SK-MEL-5 (cell line): ENCODE measurements around the gene IPP. TPM values are rescaled to one million over a fixed set of nuclear protein-coding genes. Genes with fewer than 3 reads are reported as not detected.

ENCODE experiments used
- DNase-seq: peaks from one replicate; pipeline ENCODE4 v3.0.0-alpha.2; 2016; ENCODE audit warnings: low read depth, low spot score
- in situ Hi-C: cut with HindIII; loops from 2 replicates; pipeline ENCODE4 v1.10.0; 2016; ENCODE audit warnings: low sequenced_read_pairs, high pct_unique_total_duplicates, low pct_unique_long_range_greater_than_20kb
- polyA plus RNA-seq, 2 experiments: library from polyadenylated mRNA; depleted of rRNA; stranded (reverse); fragments of >200 nt; gene quantifications; 2 replicates each; pipeline ENCODE4 v1.2.3, GENCODE V29; 2015
- total RNA-seq: library from RNA; depleted of rRNA; stranded (reverse); fragments of >200 nt; shearing (Covaris generic); gene quantifications from 2 replicates; pipeline ENCODE4 v1.2.3, GENCODE V29; 2014; rRNA removed

Gene IPP
- 9.1 and 10.9 TPM in 2 replicates for total RNA-seq
- polyA plus RNA-seq (2015; cell fraction: cytosol; rRNA removed): 8.4 and 10.2 TPM in 2 replicates
- 5.1 and 10.4 TPM in 2 replicates for polyA plus RNA-seq (2015; cell fraction: nucleus; rRNA removed)

DNA sequence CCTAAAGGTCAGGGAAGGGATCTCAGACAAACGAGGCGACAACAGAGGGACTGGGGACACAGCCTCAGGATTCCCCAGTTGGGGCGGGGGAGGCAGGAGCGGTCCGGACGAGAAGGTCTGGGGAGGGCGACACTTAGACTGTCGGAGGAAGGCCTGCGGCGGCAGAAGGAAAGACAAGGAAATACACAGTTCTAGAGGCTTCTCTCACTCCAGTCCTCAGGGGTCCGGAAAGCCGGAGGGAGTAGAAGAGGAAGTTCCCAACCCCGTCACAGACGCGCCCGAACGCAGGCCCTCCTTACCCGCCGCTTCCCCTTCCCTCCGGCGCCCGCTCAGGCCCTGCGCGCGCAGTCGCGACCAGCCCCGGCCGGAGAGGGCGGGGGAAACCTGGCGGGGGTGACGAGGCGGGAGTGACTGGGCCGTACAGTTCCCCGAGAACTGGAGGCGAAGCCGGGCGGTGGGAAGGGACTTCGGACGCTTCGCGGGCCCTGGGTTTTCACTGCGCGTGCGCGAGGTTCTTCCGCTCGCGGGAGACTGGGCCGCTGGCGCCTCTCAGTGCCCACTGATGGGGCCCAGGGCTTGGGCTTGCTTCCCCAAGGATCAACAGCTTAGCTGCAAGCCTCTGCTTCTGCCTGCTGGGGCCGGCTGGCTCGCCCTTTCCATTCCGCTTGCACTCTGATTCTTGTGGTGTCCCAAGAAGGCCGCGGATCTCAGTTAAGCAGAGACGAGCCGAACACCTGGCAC lies at the start of gene IPP:
TSS of gene IPP (minus strand) at position 356 of the 741 bp plus-strand sequence. CDS start 4,242 bp downstream, outside the sequence.
- DNase-seq: peak; percentile 96
- in situ Hi-C loops: no loop called here

DNA sequence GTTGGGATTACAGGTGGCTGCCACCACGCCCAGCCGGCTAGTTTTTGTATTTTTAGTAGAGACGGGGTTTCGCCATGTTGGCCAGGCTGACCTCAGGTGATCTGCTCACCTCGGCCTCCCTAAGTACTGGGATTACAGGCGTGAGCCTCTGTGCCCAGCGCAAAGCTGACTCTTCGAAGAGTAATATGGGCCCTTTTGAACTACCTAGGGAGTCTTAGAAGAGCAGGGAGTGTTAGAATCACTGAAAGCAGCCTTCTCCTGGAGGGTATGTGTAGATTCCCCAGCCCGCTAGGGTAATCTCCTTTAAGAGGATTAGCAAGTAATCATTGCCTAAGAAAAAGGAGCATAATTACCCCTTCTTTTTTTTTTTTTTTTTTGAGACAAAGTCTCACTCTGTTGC lies 46.5 kb upstream of the IPP start:
- no peak for DNase-seq
- in situ Hi-C loops: no loop called here

DNA sequence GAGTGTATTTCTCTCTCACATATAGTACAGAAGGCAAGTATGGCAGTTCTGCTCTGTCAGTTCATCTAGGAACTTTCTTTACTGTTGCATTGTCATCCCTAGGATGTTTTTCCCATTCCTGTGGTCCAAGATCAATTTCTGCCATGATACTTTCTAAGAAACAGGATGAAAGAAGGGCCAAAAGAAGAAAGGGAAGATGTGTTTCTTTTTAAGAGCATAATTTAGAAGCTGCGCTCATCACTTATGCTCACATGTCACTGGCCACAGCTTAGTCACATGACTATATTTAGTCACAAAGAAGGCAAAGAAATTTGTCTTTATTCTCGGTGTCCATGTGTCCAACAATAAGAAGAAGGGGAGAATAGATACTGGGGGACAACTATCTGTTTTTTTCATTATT lies 45.9 kb upstream of the IPP start:
- DNase-seq: peak; percentile 38
- in situ Hi-C loops: no loop called here

DNA sequence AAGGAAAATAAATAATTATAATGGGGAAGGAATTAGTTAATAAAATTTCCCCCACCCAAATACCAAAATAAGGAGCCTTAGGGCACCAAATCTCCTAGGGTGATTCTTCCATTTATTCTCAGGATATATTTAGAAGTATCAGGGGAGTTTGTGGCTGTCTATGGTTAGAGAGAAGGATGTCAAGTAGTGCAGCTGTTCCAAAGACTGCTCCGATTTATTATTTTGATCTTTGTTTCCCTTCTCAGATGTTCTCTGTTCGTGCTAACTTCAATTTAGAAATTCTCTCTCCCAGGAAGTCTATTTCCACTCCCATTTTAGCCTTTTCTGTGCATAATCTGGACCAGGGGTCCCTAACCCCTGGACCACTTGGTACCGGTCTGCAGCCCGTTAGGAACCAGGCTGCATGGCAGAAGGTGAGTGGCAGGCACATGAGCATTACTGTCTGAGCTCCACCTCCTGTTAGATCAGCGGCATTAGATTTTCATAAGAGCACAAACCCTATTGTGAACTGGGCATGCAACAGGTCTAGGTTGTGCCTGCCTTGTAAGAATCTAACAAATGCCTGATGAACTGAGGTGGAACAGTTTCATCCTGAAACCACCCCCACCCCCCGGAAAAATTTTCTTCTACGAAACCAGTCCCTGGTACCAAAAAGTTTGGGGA lies 43.6 kb upstream of the IPP start:
- in situ Hi-C loops: no loop called here
- peak; percentile 38 for DNase-seq

DNA sequence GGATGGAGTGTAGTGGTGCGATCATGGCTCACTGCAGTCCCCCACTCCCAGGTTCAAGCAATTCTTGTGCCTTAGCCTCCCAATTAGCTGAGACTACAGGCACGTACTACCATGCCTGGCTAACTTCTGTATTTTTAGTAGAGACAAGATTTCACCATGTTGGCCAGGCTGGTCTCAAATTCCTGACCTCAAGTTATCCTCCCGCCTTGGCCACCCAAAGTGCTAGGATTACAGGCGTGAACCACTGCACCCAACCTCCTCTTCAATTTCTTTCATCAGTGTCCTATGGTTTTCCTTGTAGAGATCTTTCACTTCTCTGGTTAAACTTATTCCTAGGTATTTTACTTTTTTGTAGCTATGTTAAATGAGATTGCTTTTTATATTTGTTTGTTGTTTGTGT lies 42.3 kb upstream of the IPP start:
- in situ Hi-C loops: no loop called here
- no peak for DNase-seq

DNA sequence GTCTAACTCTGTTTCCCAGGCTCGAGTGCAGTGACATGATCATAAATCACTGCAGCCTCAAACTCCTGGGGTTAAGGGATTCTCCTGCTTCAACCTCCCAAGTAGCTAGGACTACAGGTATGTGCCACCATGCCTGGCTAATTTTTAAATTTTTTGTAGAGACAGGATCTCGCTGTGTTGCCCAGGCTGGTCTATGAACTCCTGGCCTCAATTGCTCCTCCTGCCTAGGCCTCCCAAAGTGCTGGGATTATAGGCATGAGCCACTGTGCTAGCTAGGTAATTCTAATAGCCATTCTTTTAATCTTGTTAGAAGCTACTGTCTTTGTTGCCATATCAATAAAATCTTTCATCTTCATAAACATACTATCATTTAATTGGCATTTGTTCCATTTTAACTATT lies 39.1 kb upstream of the IPP start:
- no peak for DNase-seq
- in situ Hi-C loops: no loop called here

DNA sequence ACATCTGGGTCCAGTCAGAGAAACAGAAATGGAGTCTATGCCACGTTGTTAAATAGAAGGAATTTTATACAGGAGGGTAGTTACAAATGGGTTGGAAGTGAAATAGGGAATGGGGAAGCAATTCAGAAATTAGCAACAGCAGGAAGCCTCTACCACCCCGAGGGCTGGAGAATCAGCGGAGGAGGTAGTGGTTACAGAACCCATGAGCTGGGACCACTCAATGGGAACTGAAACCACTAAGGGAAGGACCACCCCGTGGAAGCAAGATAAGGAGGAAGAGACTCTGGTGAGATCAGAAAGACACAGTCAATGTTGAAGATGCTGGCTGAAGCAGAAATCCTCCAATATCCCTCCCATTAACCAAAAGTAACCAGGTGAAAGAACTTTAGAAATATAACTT lies 37.5 kb upstream of the IPP start:
- in situ Hi-C loops: no loop called here
- no peak for DNase-seq

DNA sequence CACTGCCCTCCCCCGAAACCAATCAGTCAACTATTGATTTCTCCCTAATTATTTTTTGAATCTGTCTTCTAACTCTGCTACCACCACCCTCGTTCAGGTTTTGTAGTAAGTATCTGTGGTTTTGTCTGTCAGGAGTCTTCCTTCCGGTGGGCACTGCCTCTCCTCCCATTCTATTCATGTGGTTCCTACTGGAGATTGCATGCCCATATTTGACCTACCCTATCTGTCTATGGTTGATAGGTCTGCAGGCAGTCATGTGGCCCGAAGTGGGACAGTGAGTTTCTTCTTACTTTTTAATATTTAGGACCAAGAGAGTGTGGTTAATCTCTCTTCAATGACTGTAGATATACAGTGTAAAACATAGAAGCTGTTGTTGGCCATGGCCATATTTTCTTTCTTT lies 35.1 kb upstream of the IPP start:
- DNase-seq: peak; percentile 56
- in situ Hi-C loops: no loop called here

DNA sequence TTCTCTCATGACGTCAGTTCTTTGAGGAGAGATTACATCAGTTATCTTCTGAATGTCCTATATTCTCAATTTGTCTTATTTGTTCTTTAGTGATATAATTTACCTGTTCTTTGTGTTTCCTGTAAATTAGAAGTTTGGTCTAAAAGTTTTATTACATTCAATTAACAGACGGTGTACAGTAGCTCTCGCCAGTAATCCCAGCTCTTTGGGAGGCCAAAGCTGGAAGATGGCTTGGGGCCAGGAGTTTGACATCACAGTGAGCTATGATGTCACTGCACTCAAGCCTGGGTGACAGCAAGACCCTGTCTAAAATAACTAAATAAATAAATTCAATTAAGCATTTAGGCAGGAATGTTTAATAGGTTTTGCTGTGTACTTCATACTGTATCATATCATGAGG lies 25.3 kb upstream of the IPP start:
- in situ Hi-C loops: no loop called here
- no peak for DNase-seq

DNA sequence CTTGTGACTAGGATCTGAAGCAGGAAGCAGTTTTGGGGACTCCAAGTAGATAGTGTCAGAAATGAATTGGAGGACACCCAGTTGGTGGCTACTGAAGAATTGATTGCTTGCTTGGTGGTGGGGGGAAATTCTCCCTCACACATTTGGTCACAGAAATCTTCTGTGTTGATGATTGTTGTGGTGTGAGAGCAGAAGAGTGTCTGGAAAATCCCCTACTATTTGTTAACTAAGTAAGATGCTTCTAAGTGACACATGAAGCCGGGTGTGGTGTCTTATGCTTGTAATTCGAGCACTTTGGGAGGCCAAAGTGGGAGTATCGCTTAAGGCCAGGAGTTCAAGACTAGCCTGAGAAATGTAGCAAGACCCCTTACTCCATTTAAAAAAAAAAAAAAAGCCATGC lies 22.5 kb upstream of the IPP start:
- no peak for DNase-seq
- in situ Hi-C loops: no loop called here

DNA sequence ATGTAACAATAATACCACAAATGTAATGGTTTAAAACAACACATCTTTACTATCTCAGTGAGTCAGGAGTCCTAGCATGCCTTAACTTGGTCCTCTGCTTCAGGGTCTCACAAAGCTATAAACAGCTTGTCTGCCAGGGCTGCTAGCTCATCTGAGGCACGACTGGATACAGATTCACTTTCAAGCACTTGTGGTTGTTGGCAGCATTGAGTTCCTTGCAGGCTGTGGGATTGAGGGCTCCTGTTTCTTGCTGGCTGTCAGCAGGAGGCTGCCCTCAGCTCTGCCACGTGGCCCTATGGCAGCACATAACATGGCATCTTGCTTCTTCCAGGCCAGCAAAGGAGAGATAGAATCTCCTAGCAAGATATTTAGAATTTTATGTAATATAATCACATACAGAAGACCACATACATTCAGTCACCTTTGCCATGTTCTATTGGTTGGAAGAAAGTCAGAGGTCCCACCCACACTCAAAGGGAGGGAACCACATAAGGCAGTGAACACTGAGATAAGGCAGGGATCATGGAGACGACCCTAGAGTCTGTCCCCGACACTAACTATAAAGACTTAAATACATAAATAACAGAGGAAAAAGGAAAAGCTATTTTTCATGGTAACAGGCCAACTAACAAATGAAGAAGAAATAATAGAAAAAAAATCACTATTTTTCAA lies 18.9 kb upstream of the IPP start:
- peak; percentile 46 for DNase-seq
- in situ Hi-C loops: no loop called here

DNA sequence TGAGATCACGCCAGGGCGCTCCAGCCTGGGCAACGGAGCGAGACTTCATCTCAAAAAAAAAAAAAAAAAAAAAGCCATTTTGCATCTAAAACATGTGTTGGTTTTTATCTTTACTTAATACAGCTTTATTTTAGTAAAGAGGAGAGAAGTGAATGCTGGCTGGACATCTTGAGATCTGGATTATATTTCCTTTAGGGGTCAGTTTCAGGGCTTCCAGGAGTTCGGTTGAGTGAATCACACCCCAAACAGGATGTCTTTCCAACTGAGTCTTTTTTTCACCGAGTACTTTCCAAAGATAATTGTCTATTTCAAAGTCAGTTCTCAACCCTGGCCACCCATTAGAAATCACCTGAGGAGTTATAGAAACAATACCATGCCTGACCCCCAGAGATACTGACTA lies 16.6 kb upstream of the IPP start:
- in situ Hi-C loops: no loop called here
- no peak for DNase-seq

DNA sequence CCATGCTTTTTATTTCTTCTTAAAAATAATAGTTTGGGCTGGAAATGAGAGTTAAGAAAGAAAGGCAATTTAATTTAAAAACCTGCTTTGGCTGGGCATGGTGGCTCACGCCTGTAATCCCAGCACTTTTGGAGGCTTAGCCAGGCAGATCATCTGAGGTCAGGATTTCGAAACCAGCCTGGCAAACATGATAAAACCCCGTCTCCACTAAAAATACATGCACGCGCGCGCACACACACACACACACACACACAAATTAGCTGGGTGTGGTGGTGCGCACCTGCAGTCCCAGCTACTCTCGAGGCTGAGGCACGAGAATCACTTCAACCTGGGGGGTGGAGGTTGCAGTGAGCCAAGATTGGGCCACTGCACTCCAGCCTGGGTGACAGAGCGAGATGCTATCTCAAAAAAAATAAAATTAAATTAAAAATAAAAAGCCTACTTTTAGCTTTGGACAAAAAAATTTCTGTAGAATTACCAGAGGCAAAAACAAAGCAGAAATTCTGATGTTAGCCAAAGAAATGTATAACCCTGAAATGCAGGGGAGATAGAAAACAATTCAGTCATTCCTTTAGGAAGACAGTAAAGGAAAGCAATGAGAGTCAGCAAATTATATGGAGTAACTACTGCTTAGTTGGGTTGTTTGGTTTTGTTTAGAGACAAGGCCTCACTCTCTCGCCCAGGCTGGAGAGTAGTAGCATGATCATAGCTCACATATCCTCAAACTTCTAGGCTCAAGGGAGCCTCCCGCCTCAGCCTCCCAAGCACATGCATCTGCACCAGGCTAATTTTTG lies 15.7 kb upstream of the IPP start:
- in situ Hi-C loops: no loop called here

DNA sequence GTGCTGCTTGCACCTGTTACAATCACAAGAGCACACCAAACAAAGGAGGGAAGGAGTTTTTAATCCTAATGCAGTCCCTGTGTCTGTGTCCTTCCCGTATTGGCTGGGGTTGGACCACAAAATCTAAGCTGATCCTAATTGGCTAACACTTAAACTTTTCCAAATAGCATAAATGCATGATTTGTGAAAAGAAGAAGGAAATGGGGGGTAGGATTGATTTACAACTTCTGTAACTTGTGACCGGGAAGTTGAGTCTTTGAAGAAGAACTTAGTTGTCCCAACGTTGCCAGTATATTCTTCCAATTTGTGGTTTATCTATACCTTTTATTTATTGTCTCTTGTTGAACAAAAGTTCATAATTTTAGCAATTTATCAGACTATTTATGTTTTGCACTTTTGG lies 11.8 kb upstream of the IPP start:
- in situ Hi-C loops: no loop called here
- DNase-seq: no peak

More for the DNA sequence above, 15.7 kb upstream of the IPP start:
- DNase-seq: no peak

DNA sequence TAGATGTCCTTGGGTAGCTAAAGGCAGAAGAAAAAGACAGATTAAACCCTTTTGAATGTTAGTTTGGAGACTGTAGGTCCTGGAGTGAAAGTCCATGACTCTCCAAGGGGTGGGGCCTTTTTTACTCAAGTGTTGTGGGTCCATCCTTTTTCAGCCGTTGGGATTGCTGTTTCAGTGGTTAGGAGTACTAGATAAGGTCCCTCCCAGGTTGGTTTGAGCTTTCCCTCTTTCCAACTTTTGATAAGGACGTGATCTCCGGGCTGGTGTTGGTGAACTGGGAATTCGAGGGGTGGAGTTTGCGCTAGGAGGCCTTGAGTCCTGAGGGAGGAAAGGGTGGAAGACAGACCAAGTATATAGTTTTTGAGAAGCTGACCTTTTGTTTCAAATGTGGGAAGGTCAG lies 5.2 kb upstream of the IPP start:
- DNase-seq: no peak
- in situ Hi-C loops: no loop called here

DNA sequence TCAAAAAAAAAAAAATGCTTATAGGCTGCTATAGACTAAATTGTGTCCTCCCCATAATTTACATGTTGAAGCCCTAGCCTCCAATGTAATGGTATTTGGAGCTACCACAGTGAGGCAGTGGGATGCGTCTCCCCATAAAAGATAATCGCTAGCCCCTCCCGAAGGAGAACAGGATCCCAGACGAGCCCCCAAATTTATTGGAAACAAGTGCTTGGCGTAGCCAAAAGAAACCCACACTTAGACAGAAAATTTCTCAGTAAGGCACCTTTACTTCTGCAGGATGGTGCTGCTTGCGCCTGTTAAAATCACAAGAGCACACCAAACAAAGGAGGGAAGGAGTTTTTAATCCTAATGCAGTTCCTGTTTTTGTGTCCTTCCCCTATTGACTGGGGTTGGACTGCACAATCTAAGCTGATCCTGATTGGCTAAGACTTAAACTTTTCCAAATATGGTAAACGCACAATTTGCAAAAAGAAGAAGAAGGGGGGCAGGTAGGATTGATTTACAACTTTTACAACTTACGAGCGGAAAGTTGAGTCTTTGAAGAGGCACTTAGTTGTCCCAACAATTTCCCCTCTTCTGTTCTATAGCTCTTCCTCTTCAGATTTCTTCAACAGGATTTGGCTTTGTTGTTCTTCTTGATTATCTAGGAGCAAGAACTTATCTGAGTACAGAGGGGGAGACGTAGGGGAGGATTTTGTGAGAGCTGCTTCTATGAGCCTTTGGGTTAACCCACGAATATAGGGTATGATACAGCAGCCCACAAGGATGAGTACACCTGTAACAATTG lies 3.0 kb upstream of the IPP start:
- in situ Hi-C loops: no loop called here

DNA sequence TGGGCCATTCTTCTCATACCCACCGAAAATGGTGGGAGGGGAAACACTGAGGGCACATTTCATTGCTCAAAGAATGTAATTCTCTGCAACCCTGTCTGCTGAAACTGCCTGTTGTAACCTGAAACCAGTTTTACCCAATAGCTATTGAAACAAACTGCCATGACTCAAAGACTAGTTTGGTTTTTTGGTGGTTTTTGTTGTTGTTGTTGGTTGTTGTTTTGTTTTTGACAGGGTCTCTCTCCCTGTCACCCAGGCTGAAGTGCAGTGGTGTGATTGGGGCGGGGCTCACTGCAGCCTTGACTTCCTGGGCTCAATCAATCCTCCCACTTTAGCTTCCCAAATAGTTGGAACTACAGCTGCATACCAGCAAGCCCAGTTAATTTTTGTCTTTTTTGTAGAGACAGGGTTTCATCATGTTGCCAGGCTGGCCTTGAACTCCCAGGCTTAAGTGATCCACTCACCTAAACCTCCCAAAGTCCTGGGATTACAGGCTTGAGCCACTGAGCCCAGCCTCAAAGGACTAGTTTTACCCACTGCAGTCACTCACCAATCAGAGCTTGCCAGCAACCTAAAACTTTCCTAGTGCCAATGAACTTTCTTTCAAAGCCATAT lies 2.1 kb upstream of the IPP start:
- in situ Hi-C loops: no loop called here
- DNase-seq: no peak

More for the DNA sequence above, 3.0 kb upstream of the IPP start:
- DNase-seq: no peak
